H9 (cell line): ENCODE measurements around the gene ANKHD1. TPM values are rescaled to one million over a fixed set of nuclear protein-coding genes. Genes with fewer than 3 reads are reported as not detected.
"Not testable (repeated sequence)": the region's sequence is repeated elsewhere in the genome, so short reads cannot be mapped to it uniquely, and the experiment has no call there.

Source experiments
- DNase-seq: peaks from one replicate; pipeline ENCODE4 v3.0.0-alpha.2; 2017
- H2AFZ ChIP-seq: one replicate; pipeline ENCODE4 v1.6.1; 2013; ENCODE audit warnings: mild to moderate bottlenecking, low read length, control low read depth, moderate library complexity
- H2AK5ac ChIP-seq: 2 replicates; pipeline ENCODE4 v1.6.1; 2013; ENCODE audit warnings: low read length, control low read depth, mixed read lengths; ENCODE audit not compliant: insufficient read length
- H2BK120ac ChIP-seq: one replicate; pipeline ENCODE4 v1.6.1; 2013; ENCODE audit warnings: low read depth, mild to moderate bottlenecking, low read length, control low read depth, inconsistent platforms; ENCODE audit not compliant: poor library complexity, severe bottlenecking
- H2BK12ac ChIP-seq: 2 replicates; pipeline ENCODE4 v1.6.1; 2013; ENCODE audit warnings: low read length, control low read depth, mixed read lengths, low read depth; ENCODE audit not compliant: insufficient read length
- H2BK15ac ChIP-seq: 2 replicates; pipeline ENCODE4 v1.6.1; 2013; ENCODE audit warnings: low read depth, low read length, control low read depth
- H2BK20ac ChIP-seq: one replicate; pipeline ENCODE4 v1.6.1; 2013; ENCODE audit warnings: low read depth, mild to moderate bottlenecking, low read length, control low read depth, inconsistent platforms; ENCODE audit not compliant: poor library complexity, severe bottlenecking
- H2BK5ac ChIP-seq: 2 replicates; pipeline ENCODE4 v1.6.1; 2013; ENCODE audit warnings: low read length, control low read depth, mixed read lengths; ENCODE audit not compliant: insufficient read length
- H3K14ac ChIP-seq: 2 replicates; pipeline ENCODE4 v1.6.1; 2013; ENCODE audit warnings: low read length, control low read depth; ENCODE audit not compliant: insufficient read depth
- H3K18ac ChIP-seq: 2 replicates; pipeline ENCODE4 v1.6.1; 2013; ENCODE audit warnings: low read depth, mild to moderate bottlenecking, mixed read lengths, low read length, control low read depth; ENCODE audit not compliant: insufficient read length
- H3K23ac ChIP-seq: 2 replicates; pipeline ENCODE4 v1.6.1; 2013; ENCODE audit warnings: low read length, control low read depth, mixed read lengths, low read depth; ENCODE audit not compliant: insufficient read length
- H3K23me2 ChIP-seq: 2 replicates; pipeline ENCODE4 v1.6.1; 2013; ENCODE audit warnings: low read depth, mild to moderate bottlenecking, mixed read lengths, low read length, control low read depth; ENCODE audit not compliant: insufficient read length, poor library complexity, severe bottlenecking
- H3K27ac ChIP-seq: 2 replicates; pipeline ENCODE4 v1.5.1; 2013; ENCODE audit warnings: low read length, control low read depth, mixed read lengths, low read depth; ENCODE audit not compliant: insufficient read length
- H3K27me3 ChIP-seq: 2 replicates; pipeline ENCODE4 v1.6.1; 2013; ENCODE audit warnings: low read length, control low read depth, inconsistent platforms; ENCODE audit not compliant: insufficient read depth
- H3K4ac ChIP-seq: 2 replicates; pipeline ENCODE4 v1.6.1; 2013; ENCODE audit warnings: low read depth, mild to moderate bottlenecking, control low read depth, inconsistent platforms, low read length, moderate library complexity
- H3K4me1 ChIP-seq: 2 replicates; pipeline ENCODE4 v1.6.1; 2013; ENCODE audit warnings: low read length, control low read depth, inconsistent platforms; ENCODE audit not compliant: insufficient read depth
- H3K4me2 ChIP-seq: 2 replicates; pipeline ENCODE4 v1.6.1; 2013; ENCODE audit warnings: low read length, control low read depth, mixed read lengths; ENCODE audit not compliant: insufficient read length, insufficient read depth
- H3K56ac ChIP-seq: 2 replicates; pipeline ENCODE4 v1.6.1; 2013; ENCODE audit warnings: low read depth, mild to moderate bottlenecking, mixed read lengths, low read length, control low read depth; ENCODE audit not compliant: insufficient read length
- H3K79me1 ChIP-seq: 2 replicates; pipeline ENCODE4 v1.6.1; 2013; ENCODE audit warnings: low read depth, mild to moderate bottlenecking, moderate library complexity, low read length, control low read depth, inconsistent platforms; ENCODE audit not compliant: insufficient read depth, poor library complexity, severe bottlenecking
- H3K79me2 ChIP-seq: 2 replicates; pipeline ENCODE4 v1.6.1; 2013; ENCODE audit warnings: low read length, control low read depth, inconsistent platforms; ENCODE audit not compliant: insufficient read depth
- H3K9ac ChIP-seq: 2 replicates; pipeline ENCODE4 v1.6.1; 2013; ENCODE audit warnings: low read length, control low read depth, mixed read lengths; ENCODE audit not compliant: insufficient read length; ENCODE audit errors: extremely low read depth
- H3K9me3 ChIP-seq: one replicate; pipeline ENCODE4 v1.6.1; 2013; ENCODE audit warnings: low read depth, low read length, inconsistent platforms; ENCODE audit not compliant: control insufficient read depth
- H3T11ph ChIP-seq: one replicate; pipeline ENCODE4 v1.6.1; 2013; ENCODE audit warnings: mild to moderate bottlenecking, low read length, control low read depth, inconsistent platforms
- H4K20me1 ChIP-seq: one replicate; pipeline ENCODE4 v1.6.1; 2013; ENCODE audit not compliant: control insufficient read depth, insufficient read length, insufficient read depth
- H4K5ac ChIP-seq: 2 replicates; pipeline ENCODE4 v1.6.1; 2013; ENCODE audit warnings: low read depth, mild to moderate bottlenecking, mixed read lengths, low read length, control low read depth; ENCODE audit not compliant: insufficient read length
- H4K8ac ChIP-seq: replicated peaks from 2 replicates; pipeline ENCODE4 v1.6.1; 2013; ENCODE audit warnings: low read length, control low read depth, mixed read lengths, low read depth; ENCODE audit not compliant: insufficient read length
- H4K91ac ChIP-seq: 2 replicates; pipeline ENCODE4 v1.6.1; 2013; ENCODE audit warnings: low read depth, mild to moderate bottlenecking, moderate library complexity, mixed read lengths, low read length, control low read depth; ENCODE audit not compliant: insufficient read length
- H3K27ac Mint-ChIP-seq, 3 experiments: 2 replicates in 2 of 3; 3 replicates in 1 of 3; pipeline ENCODE4 v1.8.0; 2020 to 2021; ENCODE audit warnings: mixed read lengths in 3 of 3, mild to moderate bottlenecking in 1 of 3, moderate library complexity in 1 of 3
- H3K27me3 Mint-ChIP-seq: 2 replicates; pipeline ENCODE4 v1.8.0; 2021; ENCODE audit warnings: low read depth, mild to moderate bottlenecking, moderate library complexity, mixed read lengths
- H3K36me3 Mint-ChIP-seq, 3 experiments: 2 replicates in 2 of 3; 3 replicates in 1 of 3; pipeline ENCODE4 v1.8.0; 2020 to 2021; ENCODE audit warnings: low read depth in 3 of 3, mixed read lengths in 3 of 3; ENCODE audit not compliant: insufficient read depth in 1 of 3
- H3K4me1 Mint-ChIP-seq, 2 experiments: 2 replicates each; pipeline ENCODE4 v1.8.0; 2020; ENCODE audit warnings: mixed read lengths in 2 of 2
- H3K4me3 Mint-ChIP-seq, 2 experiments: 2 replicates in 1 of 2; 3 replicates in 1 of 2; pipeline ENCODE4 v1.8.0; 2020 to 2021; ENCODE audit warnings: mild to moderate bottlenecking in 2 of 2, mixed read lengths in 2 of 2, moderate library complexity in 1 of 2
- H3K9me3 Mint-ChIP-seq, 2 experiments: 2 replicates in 1 of 2; 3 replicates in 1 of 2; pipeline ENCODE4 v1.8.0; 2020; ENCODE audit warnings: mild to moderate bottlenecking in 2 of 2, mixed read lengths in 2 of 2, moderate library complexity in 1 of 2
- WGBS: extraction: QIAGEN DNeasy Blood & Tissue Kit; methylation state at CpG from one replicate; pipeline ENCODE4 v1.1.7; 2013; ENCODE audit warnings: missing lambda C conversion rate, low lambda C conversion rate, mixed read lengths; ENCODE audit not compliant: insufficient read length; ENCODE audit errors: extremely low coverage; 5-methylcytosine and 5-hydroxymethylcytosine counted together
- total RNA-seq: library from RNA; stranded (reverse); gene quantifications from 2 replicates; pipeline ENCODE4 v1.2.1, GENCODE V29; 2021
- TF ChIP-seq, protein P1 (sequence below): fragments of 200-600 bp; sonication (generic); conservative IDR thresholded peaks from 3 replicates; pipeline ENCODE4 v1.8.0; 2021; ENCODE audit warnings: antibody characterized with exemption, mild to moderate bottlenecking

ANKHD1 gene
- total RNA-seq, 1 experiment from 2014 or later, result 105 TPM

DNA sequence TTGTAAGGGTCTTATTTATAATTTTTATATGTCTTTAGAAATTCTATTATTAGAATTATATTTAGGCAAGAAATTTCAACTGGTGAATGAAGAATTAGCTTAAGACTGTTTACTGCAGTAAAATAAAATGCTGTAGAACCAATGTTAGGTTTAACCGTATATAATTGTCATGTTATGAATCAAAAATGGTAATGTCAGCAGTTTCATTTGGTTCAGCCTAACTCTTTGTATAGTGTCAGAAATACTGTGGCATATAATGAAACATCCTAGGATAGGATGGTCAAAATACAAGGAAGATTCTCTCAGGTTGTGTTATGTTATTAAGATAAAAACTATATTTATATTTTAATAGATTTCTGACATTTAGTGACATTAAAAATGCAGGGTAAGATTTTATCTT lies 81.4 kb downstream of the ANKHD1 start:
- Histone ChIP-seq H2AK5ac (no peak overlapping the region), H4K20me1 (no peaks in the 10 kb centered on the region), H3K23ac (no peak overlapping the region), H3K27me3 (no peaks in the 10 kb centered on the region), H4K91ac (no peak overlapping the region), H3K4ac (no peak overlapping the region), H3K79me1 (no peaks in the 10 kb centered on the region), H3K79me2 (no peaks in the 10 kb centered on the region), H2BK120ac (no peak overlapping the region), H2BK12ac (no peak overlapping the region), H3K14ac (no peak overlapping the region), H3K4me1 (no peaks in the 10 kb centered on the region), H3K9ac (no peak overlapping the region), H3K27ac (no peak overlapping the region), H4K5ac (no peak overlapping the region), H3K4me2 (no peak overlapping the region), H4K8ac (no peak overlapping the region), H3T11ph (no peak overlapping the region), H2BK5ac (no peak overlapping the region), H2BK15ac (no peak overlapping the region), H3K9me3 (no peaks in the 10 kb centered on the region), H2AFZ (no peak overlapping the region), H2BK20ac (no peak overlapping the region), H3K56ac (no peak overlapping the region), H3K18ac (no peak overlapping the region), H3K23me2 (no peaks in the 10 kb centered on the region)
- Mint-ChIP-seq H3K9me3 (no peaks in the 10 kb centered on the region), H3K36me3 (peaks cover 7 to 30% (median 27%) of the 10 kb centered on the region in 3 experiments; a peak in 5 of 7 replicates), H3K27ac (no peak overlapping the region), H3K27me3 (no peaks in the 10 kb centered on the region), H3K4me3 (no peak overlapping the region), H3K4me1 (no peaks in the 10 kb centered on the region)
- TF ChIP-seq, protein P1, sequence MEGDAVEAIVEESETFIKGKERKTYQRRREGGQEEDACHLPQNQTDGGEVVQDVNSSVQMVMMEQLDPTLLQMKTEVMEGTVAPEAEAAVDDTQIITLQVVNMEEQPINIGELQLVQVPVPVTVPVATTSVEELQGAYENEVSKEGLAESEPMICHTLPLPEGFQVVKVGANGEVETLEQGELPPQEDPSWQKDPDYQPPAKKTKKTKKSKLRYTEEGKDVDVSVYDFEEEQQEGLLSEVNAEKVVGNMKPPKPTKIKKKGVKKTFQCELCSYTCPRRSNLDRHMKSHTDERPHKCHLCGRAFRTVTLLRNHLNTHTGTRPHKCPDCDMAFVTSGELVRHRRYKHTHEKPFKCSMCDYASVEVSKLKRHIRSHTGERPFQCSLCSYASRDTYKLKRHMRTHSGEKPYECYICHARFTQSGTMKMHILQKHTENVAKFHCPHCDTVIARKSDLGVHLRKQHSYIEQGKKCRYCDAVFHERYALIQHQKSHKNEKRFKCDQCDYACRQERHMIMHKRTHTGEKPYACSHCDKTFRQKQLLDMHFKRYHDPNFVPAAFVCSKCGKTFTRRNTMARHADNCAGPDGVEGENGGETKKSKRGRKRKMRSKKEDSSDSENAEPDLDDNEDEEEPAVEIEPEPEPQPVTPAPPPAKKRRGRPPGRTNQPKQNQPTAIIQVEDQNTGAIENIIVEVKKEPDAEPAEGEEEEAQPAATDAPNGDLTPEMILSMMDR, result no peak
- no CpG with 5 or more reads among the region's 1 CpG for WGBS
- DNase-seq, result no peak

DNA sequence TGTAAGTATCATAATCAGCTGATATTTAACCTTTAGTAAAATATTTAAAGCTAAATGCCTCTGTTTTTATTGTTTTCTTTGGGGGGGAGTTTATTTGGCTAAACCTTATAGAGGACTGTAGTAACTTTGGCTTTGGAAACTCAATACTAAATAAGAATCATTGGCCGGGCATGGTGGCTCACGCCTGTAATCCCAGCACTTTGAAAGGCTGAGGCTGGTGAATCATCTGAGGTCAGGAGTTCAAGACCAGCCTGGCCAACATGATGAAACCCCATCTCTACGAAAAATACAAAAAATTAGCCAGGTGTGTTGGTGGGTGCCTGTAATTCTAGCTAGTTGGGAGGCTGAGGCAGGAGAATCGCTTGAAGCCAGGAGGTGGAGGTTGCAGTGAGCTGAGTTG lies 86.5 kb downstream of the ANKHD1 start:
- H3K27ac ChIP-seq, DNase-seq, H3K27me3 ChIP-seq, H3K9ac ChIP-seq, H3K56ac ChIP-seq, H3K27ac Mint-ChIP-seq, H3K27me3 Mint-ChIP-seq, H2AK5ac ChIP-seq, H3K9me3 Mint-ChIP-seq, H2BK12ac ChIP-seq, H2BK20ac ChIP-seq, H3K79me2 ChIP-seq, H2BK120ac ChIP-seq, H3K4me1 ChIP-seq, H3K9me3 ChIP-seq, H3K4me1 Mint-ChIP-seq, H3K4ac ChIP-seq, H2BK15ac ChIP-seq, H4K91ac ChIP-seq, H3T11ph ChIP-seq, H2BK5ac ChIP-seq, H3K4me3 Mint-ChIP-seq, H4K5ac ChIP-seq, H3K4me2 ChIP-seq, H4K8ac ChIP-seq, H4K20me1 ChIP-seq, H3K18ac ChIP-seq, H3K23me2 ChIP-seq, H2AFZ ChIP-seq, H3K14ac ChIP-seq, H3K79me1 ChIP-seq, H3K23ac ChIP-seq: not testable (repeated sequence)
- H3K36me3 Mint-ChIP-seq, result peaks cover 12 to 53% (median 35%) of the 10 kb centered on the region in 3 experiments; a peak in 5 of 7 replicates
- WGBS, result no CpG with 5 or more reads among the region's 4 CpGs
